Stimulated activated CD8-positive, alpha-beta memory T cell treated with anti-CD3 and anti-CD28 coated beads, Interleukin-4, amount 100 ng/mL, for 4 hours (primary cell): ENCODE data around the gene GGT1.
"Not testable (repeated sequence)": the region's sequence is repeated elsewhere in the genome, so short reads cannot be mapped to it uniquely, and the experiment has no call there.

Source experiments
- DNase-seq, 2 donors: peaks; one replicate each; pipeline ENCODE4 v3.0.0-alpha.2; 2020; ENCODE audit warnings: low read depth in 2 of 2, low spot score in 1 of 2

The GGT1 gene

DNA sequence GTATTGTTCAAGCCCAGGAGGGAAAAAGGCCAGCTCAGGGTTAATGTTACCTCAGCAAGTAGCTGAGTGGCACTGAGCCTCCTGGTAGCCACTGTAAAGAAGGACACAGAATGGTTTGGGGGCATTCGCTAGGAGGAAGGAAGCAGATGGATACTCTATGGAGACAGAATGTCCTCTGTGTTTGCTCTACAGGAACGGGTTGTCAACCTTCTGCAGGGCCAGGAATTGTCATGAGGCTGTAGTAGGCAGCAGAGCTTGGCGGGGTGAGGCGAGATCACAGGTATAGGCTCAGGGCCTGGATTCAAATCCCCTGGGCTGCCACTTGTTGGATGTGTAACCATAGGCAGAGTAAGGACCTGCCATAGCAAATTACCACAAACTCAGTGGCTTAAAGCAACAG lies 7.1 kb upstream of the GGT1 start:
- DNase-seq, result no peak

DNA sequence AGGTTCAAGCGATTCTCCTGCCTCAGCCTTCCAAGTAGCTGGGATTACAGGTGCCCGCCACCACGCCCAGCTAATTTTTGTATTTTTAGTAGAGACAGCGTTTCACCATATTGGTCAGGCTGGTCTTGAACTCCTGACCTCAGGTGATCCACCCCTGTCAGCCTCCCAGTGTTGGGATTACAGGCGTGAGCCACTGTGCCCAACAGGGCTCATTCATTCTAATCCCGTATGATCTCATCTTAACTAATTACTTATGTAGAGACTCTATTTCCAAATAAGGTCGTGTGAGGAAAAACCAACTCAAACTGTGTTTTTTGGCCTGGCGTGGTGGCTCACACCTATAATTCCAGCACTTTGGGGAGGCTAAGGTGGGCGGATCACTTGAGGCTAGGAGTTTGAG lies 5.9 kb upstream of the GGT1 start:
- DNase-seq, result not testable (repeated sequence)

GRCh38 chr22:24599514-24599913 lies 3.5 kb upstream of the GGT1 start:
- DNase-seq, result no peak

DNA sequence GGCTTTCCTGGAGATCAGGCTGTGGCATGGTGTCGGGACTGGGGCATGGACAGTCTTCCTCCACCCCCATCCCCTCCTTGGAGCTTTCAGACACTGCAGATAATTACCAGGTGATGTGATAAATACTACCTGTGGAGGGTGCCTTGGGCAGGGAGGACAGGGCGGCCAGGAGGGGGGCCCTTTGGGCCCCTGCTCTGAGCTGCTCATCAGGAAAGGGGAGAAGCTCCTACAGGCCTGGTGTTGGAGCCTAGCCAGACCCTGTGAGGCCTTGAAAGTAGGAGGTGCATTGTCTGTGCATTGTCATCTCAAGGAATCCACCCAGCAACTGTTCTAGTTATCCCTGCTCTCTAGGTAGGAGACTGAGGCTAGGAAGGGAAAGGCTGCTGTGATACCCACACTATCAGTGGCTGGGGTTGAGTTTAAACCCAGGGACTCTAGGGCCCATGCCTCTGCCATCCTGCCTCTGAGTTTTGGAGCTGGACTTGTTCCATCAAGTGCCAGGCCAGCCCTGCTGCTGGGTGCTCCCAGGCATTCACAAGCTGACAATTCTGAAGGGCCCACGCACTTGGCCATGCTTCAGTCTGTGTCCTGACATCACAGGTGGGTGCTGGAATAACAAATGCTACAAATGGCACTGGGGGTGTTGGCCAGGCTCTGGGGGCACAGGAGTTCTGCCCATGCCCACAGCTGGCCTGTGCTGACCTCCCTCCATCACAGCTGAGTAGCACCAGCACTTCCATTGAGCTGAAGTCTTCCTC lies 2.9 kb upstream of the GGT1 start:
- not testable (repeated sequence) for DNase-seq

DNA sequence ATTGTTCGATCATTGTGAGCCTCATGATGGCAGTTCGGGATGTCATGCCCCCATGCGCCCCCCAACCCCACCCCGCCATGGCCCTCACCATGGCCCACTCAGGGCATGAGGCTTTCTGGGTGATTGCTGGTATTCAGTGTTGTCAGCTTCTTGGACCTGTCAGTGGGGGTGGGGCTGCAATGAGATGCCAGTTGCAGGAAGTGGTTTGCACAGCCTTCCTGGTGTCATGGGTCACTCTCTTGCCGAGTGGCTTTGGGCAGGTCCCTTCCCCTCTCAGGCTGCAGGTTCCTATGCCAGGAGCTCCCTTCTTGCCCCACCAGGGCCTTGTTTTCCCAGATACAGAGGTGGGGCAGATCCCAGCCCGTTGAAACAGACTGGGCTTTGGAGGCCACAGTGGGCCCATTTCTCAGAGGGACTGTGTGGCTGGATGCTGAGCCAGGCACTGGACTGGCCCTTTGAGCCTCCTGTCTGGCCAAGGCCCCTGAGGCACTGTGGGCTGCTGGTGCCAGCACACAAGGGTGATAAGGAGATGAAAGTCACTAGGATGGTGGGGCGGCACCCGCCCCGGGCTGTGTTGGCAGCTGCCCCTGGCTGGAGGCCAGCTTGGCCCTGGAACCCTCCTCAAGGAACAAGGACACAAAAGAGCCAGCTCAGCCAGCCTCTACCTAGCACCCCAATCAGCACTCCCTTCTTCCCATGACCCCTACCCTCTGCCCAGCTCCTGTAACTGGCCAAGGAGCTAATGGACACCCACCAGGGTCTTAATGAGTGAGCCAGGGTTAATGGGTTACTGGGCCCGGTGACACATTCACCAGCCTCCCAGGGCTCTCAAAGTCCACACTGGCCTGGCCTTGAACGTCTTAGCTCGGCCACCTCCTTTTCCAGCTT lies 1.5 kb upstream of the GGT1 start:
- DNase-seq, result no peak

GRCh38 chr22:24602105-24602749 lies 766 bp upstream of the GGT1 start:
- DNase-seq, result not testable (repeated sequence)

DNA sequence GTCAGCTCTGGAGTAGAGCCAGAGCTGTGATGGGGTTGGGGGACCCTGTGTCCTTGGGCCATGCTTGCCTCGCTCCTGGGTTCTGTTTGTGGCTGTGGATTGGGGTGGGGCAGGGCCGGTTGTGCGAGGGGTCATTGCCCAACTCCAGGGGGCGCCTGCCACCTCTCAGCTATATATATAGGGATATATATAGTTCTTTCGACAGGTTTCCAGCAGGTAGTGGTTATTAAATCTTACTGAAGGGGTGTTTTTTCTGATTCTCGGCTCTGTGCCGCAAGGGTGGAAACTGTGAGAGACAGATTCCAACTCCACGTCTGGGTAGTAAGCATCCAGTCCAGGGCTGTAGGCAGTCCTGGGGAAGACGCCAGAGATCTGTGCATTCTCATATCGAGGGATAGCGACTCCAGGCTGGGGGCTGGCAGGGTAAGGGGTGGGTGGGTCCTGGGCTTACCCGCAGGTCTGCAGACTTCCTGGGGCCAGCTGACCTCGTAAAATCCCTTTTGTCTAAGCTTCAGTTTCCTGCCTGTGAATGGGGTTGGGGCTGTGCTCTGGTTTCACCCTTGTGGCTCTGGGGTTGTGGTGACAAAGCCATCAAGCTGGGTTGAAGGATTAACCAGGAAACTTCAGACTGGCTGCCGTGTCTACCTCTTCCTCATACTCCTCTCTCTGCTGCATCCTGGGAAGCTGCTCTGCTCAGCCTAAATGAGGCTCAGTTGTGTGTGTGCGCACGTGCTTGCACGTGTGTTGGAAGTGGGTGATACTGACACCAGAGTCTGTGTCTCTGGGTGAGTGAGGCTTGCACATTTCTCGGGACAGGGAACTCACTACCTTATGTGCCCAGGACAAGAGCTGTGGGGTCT lies 1.0 kb downstream of the GGT1 start:
- DNase-seq, result not testable (repeated sequence)

- not testable (repeated sequence) for DNase-seq
These were observed 3.3 kb downstream of the GGT1 start for GRCh38 chr22:24606340-24606739.

GRCh38 chr22:24607429-24607983 lies 4.5 kb downstream of the GGT1 start:
- DNase-seq, result not testable (repeated sequence)

- not testable (repeated sequence) for DNase-seq
These were observed 5.3 kb downstream of the GGT1 start for GRCh38 chr22:24608327-24608726.

- not testable (repeated sequence) for DNase-seq
These were observed 6.9 kb downstream of the GGT1 start for GRCh38 chr22:24609888-24610287.

- not testable (repeated sequence) for DNase-seq
These were observed 11.8 kb downstream of the GGT1 start for GRCh38 chr22:24614794-24615193.

DNA sequence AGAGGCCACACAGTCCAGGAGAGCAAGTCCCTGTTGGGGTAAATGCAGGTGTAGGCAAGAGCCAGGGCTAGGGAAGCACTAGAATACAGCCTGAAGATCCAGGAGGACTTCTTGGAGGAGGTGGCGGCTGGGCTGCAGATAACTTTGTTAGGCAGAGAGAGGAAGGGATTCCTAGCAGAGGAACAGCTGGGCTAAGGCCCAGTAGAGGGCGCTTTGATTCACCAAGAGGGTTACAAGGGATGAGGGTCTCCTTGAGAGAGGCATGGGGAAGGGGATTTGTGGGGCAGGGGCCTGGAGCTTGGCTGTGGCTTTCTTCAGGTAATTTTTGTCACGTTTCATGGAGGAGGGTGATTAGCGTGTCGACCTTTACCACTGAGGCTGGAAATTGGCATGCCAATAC lies 18.3 kb downstream of the GGT1 start:
- not testable (repeated sequence) for DNase-seq

GRCh38 chr22:24622596-24622995 lies 19.6 kb downstream of the GGT1 start:
- not testable (repeated sequence) for DNase-seq

- DNase-seq, result not testable (repeated sequence)
These were observed 24.9 kb downstream of the GGT1 start for GRCh38 chr22:24627911-24628310.

DNA sequence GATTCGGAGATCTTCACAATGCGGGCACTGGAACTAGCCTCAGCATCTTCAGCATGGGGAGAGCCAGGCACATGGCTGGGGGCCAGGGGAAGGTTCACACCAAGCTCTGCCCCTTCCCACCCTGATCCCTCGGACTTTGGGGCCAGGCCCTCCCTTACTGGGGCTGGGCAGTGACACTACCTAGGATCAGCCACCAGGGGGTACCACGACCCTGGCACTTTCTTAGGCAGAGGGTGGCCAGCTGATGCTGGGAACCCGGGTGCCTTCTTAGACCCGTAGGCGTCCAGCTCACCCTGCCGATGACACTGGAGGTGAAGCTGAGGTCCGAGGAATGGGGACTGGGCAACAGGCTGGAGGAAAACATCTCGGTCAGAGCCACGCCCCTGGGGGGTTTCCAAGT lies 26.1 kb downstream of the GGT1 start:
- DNase-seq, result not testable (repeated sequence)

- DNase-seq, result not testable (repeated sequence)
These were observed 27.9 kb downstream of the GGT1 start for GRCh38 chr22:24630812-24631427.

GRCh38 chr22:24631430-24632122 lies 28.6 kb downstream of the GGT1 start:
- DNase-seq, result not testable (repeated sequence)

- DNase-seq, result not testable (repeated sequence)
These were observed 29.6 kb downstream of the GGT1 start for GRCh38 chr22:24632642-24633041.
